ENCODE measurements around the gene OSBP2.
"Not testable (repeated sequence)": the region's sequence is repeated elsewhere in the genome, so short reads cannot be mapped to it uniquely, and the experiment has no call there.

The OSBP2 gene

GRCh38 chr22:30717331-30717921, 22.8 kb downstream of the OSBP2 start:
- DNase-seq (ENCODE audit: extremely low read depth in 1 of 2, low read depth in 1 of 2): no peak

- no peak for DNase-seq (ENCODE audit: extremely low read depth in 1 of 2, low read depth in 1 of 2)
Observed at GRCh38 chr22:30717952-30718351, 23.3 kb downstream of the OSBP2 start.

GRCh38 chr22:30718491-30718890, 23.8 kb downstream of the OSBP2 start:
- DNase-seq (ENCODE audit: extremely low read depth in 1 of 2, low read depth in 1 of 2): no peak

- no peak for DNase-seq (ENCODE audit: extremely low read depth in 1 of 2, low read depth in 1 of 2)
Observed at GRCh38 chr22:30718938-30719337, 24.3 kb downstream of the OSBP2 start.

GRCh38 chr22:30720263-30720837, 25.7 kb downstream of the OSBP2 start:
- DNase-seq (ENCODE audit: extremely low read depth in 1 of 2, low read depth in 1 of 2): no peak

- DNase-seq (ENCODE audit: extremely low read depth in 1 of 2, low read depth in 1 of 2): no peak
Observed at GRCh38 chr22:30721741-30722140, 27.1 kb downstream of the OSBP2 start.

GRCh38 chr22:30728826-30729225, 34.2 kb downstream of the OSBP2 start:
- no peak for DNase-seq (ENCODE audit: extremely low read depth in 1 of 2, low read depth in 1 of 2)

GRCh38 chr22:30731658-30732057, 37.0 kb downstream of the OSBP2 start:
- no peak for DNase-seq (ENCODE audit: extremely low read depth in 1 of 2, low read depth in 1 of 2)

- DNase-seq (ENCODE audit: extremely low read depth in 1 of 2, low read depth in 1 of 2): no peak
Observed at GRCh38 chr22:30732426-30732825, 37.8 kb downstream of the OSBP2 start.

GRCh38 chr22:30733181-30733631, 38.5 kb downstream of the OSBP2 start:
- no peak for DNase-seq (ENCODE audit: extremely low read depth in 1 of 2, low read depth in 1 of 2)

- not testable (repeated sequence) for DNase-seq (ENCODE audit: extremely low read depth in 1 of 2, low read depth in 1 of 2)
Observed at GRCh38 chr22:30740007-30740406, 45.3 kb downstream of the OSBP2 start.

GRCh38 chr22:30740511-30740910, 45.8 kb downstream of the OSBP2 start:
- peak in 1 of 2 donors; percentile 56 for DNase-seq (ENCODE audit: extremely low read depth in 1 of 2, low read depth in 1 of 2)

GRCh38 chr22:30742291-30743256, 47.9 kb downstream of the OSBP2 start:
- DNase-seq (ENCODE audit: extremely low read depth in 1 of 2, low read depth in 1 of 2): peak in 1 of 2 donors; percentile 41

GRCh38 chr22:30743257-30744020, 48.8 kb downstream of the OSBP2 start:
- no peak for DNase-seq (ENCODE audit: extremely low read depth in 1 of 2, low read depth in 1 of 2)

GRCh38 chr22:30744224-30744623, 49.5 kb downstream of the OSBP2 start:
- no peak for DNase-seq (ENCODE audit: extremely low read depth in 1 of 2, low read depth in 1 of 2)

GRCh38 chr22:30747493-30747892, 52.8 kb downstream of the OSBP2 start:
- DNase-seq (ENCODE audit: extremely low read depth in 1 of 2, low read depth in 1 of 2): no peak

- DNase-seq (ENCODE audit: extremely low read depth in 1 of 2, low read depth in 1 of 2): no peak
Observed at GRCh38 chr22:30749272-30749671, 54.6 kb downstream of the OSBP2 start.

- no peak for DNase-seq (ENCODE audit: extremely low read depth in 1 of 2, low read depth in 1 of 2)
Observed at GRCh38 chr22:30749849-30750248, 55.2 kb downstream of the OSBP2 start.

GRCh38 chr22:30751529-30751928, 56.9 kb downstream of the OSBP2 start:
- no peak for DNase-seq (ENCODE audit: extremely low read depth in 1 of 2, low read depth in 1 of 2)

GRCh38 chr22:30752771-30753170, 58.1 kb downstream of the OSBP2 start:
- no peak for DNase-seq (ENCODE audit: extremely low read depth in 1 of 2, low read depth in 1 of 2)

GRCh38 chr22:30753701-30754100, 59.0 kb downstream of the OSBP2 start:
- no peak for DNase-seq (ENCODE audit: extremely low read depth in 1 of 2, low read depth in 1 of 2)
